RCC 7860 (cell line): Measurements from ENCODE around the gene DIP2C.

Source experiments
- DNase-seq: peaks from one replicate; pipeline ENCODE4 v3.0.0-alpha.2; 2015; ENCODE audit warnings: low spot score
- FAIRE-seq: peaks from 2 replicates; lab custom pipeline; 2012; peaks lifted over from hg19 to GRCh38; lab: Jason Lieb, UNC

DIP2C gene

GRCh38 chr10:232061-232460 is 457.4 kb downstream of the DIP2C start:
- DNase-seq = no peak
- FAIRE-seq = no peak

GRCh38 chr10:230758-231157 is 458.7 kb downstream of the DIP2C start:
- FAIRE-seq (no peak), DNase-seq (no peak)

GRCh38 chr10:228366-228765 is 461.1 kb downstream of the DIP2C start:
- FAIRE-seq = no peak
- no peak for DNase-seq

GRCh38 chr10:227014-227413 is 462.5 kb downstream of the DIP2C start:
- no peak for DNase-seq
- FAIRE-seq = no peak

- FAIRE-seq = no peak
- no peak for DNase-seq
Measured at GRCh38 chr10:226018-226417, 463.4 kb downstream of the DIP2C start.

GRCh38 chr10:224571-224970 is 464.9 kb downstream of the DIP2C start:
- DNase-seq (no peak), FAIRE-seq (no peak)
